Endothelial cell of umbilical vein (primary cell): Measurements from ENCODE around the gene OPRD1. TPM values are rescaled to one million over a fixed set of nuclear protein-coding genes. Genes with fewer than 3 reads are reported as not detected.
A peak's percentile ranks its signal among the peaks of the same experiment; 100 is the strongest.

Experiments
- BruUV-seq: library from RNA; stranded (reverse); fragments of 400-500 nt; replicated peaks from 2 replicates; lab custom pipeline; 2021; lab: Mats Ljungman, UMichigan
- CTCF ChIA-PET: fragments of 300-600, 350-600 bp; sonication (Branson Sonifier 250); formaldehyde crosslinking; loops from one replicate; lab custom pipeline; 2021; ENCODE audit warnings: antibody characterized with exemption, inconsistent platforms; lab: Charles Lee
- POLR2A ChIA-PET: fragments of 300-600, 350-600 bp; sonication (Branson Sonifier 250); formaldehyde crosslinking; loops from one replicate; lab custom pipeline; 2021; ENCODE audit warnings: antibody characterized with exemption, inconsistent platforms; lab: Charles Lee
- DNase-seq: peaks from one replicate; pipeline ENCODE4 v3.0.0-alpha.2; 2011; ENCODE audit warnings: low read depth, low spot score
- FAIRE-seq: peaks from 2 replicates; lab custom pipeline; 2011; peaks lifted over from hg19 to GRCh38; lab: Jason Lieb, UNC
- H2AFZ ChIP-seq: 2 replicates; pipeline ENCODE4 v1.6.0; 2012; ENCODE audit warnings: low read depth, low read length, control low read depth, inconsistent platforms
- H3K27ac ChIP-seq: 2 replicates; pipeline ENCODE4 v1.5.1; 2011; ENCODE audit warnings: low read depth, mild to moderate bottlenecking, control low read depth, low read length, moderate library complexity; ENCODE audit not compliant: insufficient read depth
- H3K27me3 ChIP-seq, 2 experiments: 2 replicates each; pipeline versions ENCODE4 v1.6.0 to v1.6.1; 2011; ENCODE audit warnings: low read length in 2 of 2, mixed read lengths in 1 of 2; ENCODE audit not compliant: control insufficient read depth in 2 of 2, insufficient read depth in 2 of 2
- H3K36me3 ChIP-seq, 2 experiments: 2 replicates in 1 of 2; 3 replicates in 1 of 2; pipeline ENCODE4 v1.5.1; 2011; ENCODE audit warnings: low read length in 2 of 2, mild to moderate bottlenecking in 1 of 2, moderate library complexity in 1 of 2; ENCODE audit not compliant: control insufficient read depth in 2 of 2, insufficient read depth in 2 of 2; ENCODE audit errors: extremely low read depth in 1 of 2
- H3K4me1 ChIP-seq: 3 replicates; pipeline ENCODE4 v1.5.1; 2011; ENCODE audit warnings: mild to moderate bottlenecking, low read length; ENCODE audit not compliant: control insufficient read depth, insufficient read depth; ENCODE audit errors: extremely low read depth
- H3K4me2 ChIP-seq: 2 replicates; pipeline ENCODE4 v1.6.1; 2011; ENCODE audit warnings: low read length, control low read depth, mixed read lengths; ENCODE audit not compliant: insufficient read depth
- H3K4me3 ChIP-seq, 3 experiments: fragments of 200-600 bp in 1 of 3; sonication (generic), shearing (Covaris generic) in 1 of 3; replicated peaks in 1 of 3; 2 replicates each; pipeline ENCODE4 v1.5.1; 2011 to 2016; ENCODE audit warnings: control low read depth in 3 of 3, low read length in 3 of 3, mild to moderate bottlenecking in 2 of 3, inconsistent platforms in 1 of 3, low read depth in 1 of 3, moderate library complexity in 1 of 3; ENCODE audit not compliant: insufficient read depth in 1 of 3
- H3K79me2 ChIP-seq: 2 replicates; pipeline ENCODE4 v1.6.0; 2012; ENCODE audit warnings: low read length, inconsistent platforms; ENCODE audit not compliant: control insufficient read depth, insufficient read depth
- H3K9ac ChIP-seq: replicated peaks from 2 replicates; pipeline ENCODE3; 2011; ENCODE audit warnings: low read length, control low read depth; ENCODE audit not compliant: insufficient read depth; ENCODE audit errors: extremely low read depth
- H3K9me1 ChIP-seq: replicated peaks from 3 replicates; pipeline ENCODE4 v1.6.0; 2011; ENCODE audit warnings: mild to moderate bottlenecking, low read length; ENCODE audit not compliant: control insufficient read depth, insufficient read depth; ENCODE audit errors: extremely low read depth
- H3K9me3 ChIP-seq: replicated peaks from 2 replicates; pipeline ENCODE4 v1.5.1; 2012; ENCODE audit warnings: low read length, inconsistent platforms; ENCODE audit not compliant: control insufficient read depth, insufficient read depth
- H4K20me1 ChIP-seq: replicated peaks from 2 replicates; pipeline ENCODE3; 2011; ENCODE audit warnings: mild to moderate bottlenecking, low read length; ENCODE audit not compliant: control insufficient read depth, insufficient read depth; ENCODE audit errors: extremely low read depth
- FOS ChIP-seq: IDR thresholded peaks from 2 replicates; pipeline ENCODE4 v1.6.1; 2011; ENCODE audit warnings: mild to moderate bottlenecking, low read length, moderate library complexity, borderline replicate concordance; ENCODE audit not compliant: insufficient read depth
- GATA2 ChIP-seq: IDR thresholded peaks from 2 replicates; pipeline ENCODE4 v1.7.0; 2011; ENCODE audit warnings: low read depth, mild to moderate bottlenecking, moderate library complexity, mixed read lengths, low read length; ENCODE audit not compliant: insufficient read length, insufficient read depth
- MAX ChIP-seq: IDR thresholded peaks from 2 replicates; pipeline ENCODE4 v1.6.1; 2011; ENCODE audit not compliant: insufficient read depth, insufficient read length
- POLR2A ChIP-seq: IDR thresholded peaks from 2 replicates; pipeline ENCODE4 v1.6.1; 2012; ENCODE audit warnings: low read depth, mild to moderate bottlenecking, control low read depth, low read length
- POLR2AphosphoS5 ChIP-seq: IDR thresholded peaks from 2 replicates; pipeline ENCODE4 v1.6.1; 2012; ENCODE audit warnings: low read depth, mild to moderate bottlenecking, control low read depth, low read length, moderate library complexity; ENCODE audit not compliant: insufficient read depth
- dilution Hi-C: fragments of 300-500 bp; cut with MboI; formaldehyde crosslinking; loops from one replicate; pipeline ENCODE4 v1.15.0; 2019; ENCODE audit warnings: low sequenced_read_pairs; ENCODE audit not compliant: extremely low pct_ligation_motif_present
- intact Hi-C: fragments of 100-400 bp; cut with micrococcal nuclease; formaldehyde crosslinking; loops from one replicate; pipeline ENCODE4 v1.10.0; 2022
- polyA plus RNA-seq, 4 experiments: library from polyadenylated mRNA; depleted of rRNA in 3 of 4; stranded (reverse) in 3 of 4; unstranded in 1 of 4; fragments of >200 nt; gene quantifications; 2 replicates each; pipeline versions ENCODE4 v1.2.1 to v1.2.3, GENCODE V29; 2011 to 2012; ENCODE audit warnings: missing spikeins in 1 of 4
- total RNA-seq: library from RNA; stranded (reverse); gene quantifications from 2 replicates; pipeline ENCODE4 v1.2.3, GENCODE V29; 2021

OPRD1 gene
- total and polyA plus RNA-seq, 2 donors (not counting 3 experiments of a cell fraction or from before 2014, with no cell fraction given), result not detected

- dilution Hi-C loops (no loop called here), intact Hi-C loops (loop anchor here (1.0 kb wide), 1 partner anchor 11 kb away; no protein-coding TSS in a partner anchor)
- H3K27me3 ChIP-seq, result no peaks in the 10 kb centered on the region
- H3K27ac ChIP-seq, result no peak overlapping the region
- H3K36me3 ChIP-seq, result peaks cover 0 to 2% of the 10 kb centered on the region in 2 experiments
- BruUV-seq, result no TSS peak
- no peak overlapping the region for H3K4me2 ChIP-seq
- DNase-seq (peak; percentile 36), FAIRE-seq (no peak)
- ChIA-PET POLR2A (no interaction called here), CTCF (interaction anchor here (0.5 to 2.1 kb wide), 6 partner anchors 16 to 635 kb away, joined by 3 to 8 read pairs (median 4); no protein-coding TSS in a partner anchor)
- no peak overlapping the region for H2AFZ ChIP-seq
- H3K9me1 ChIP-seq, result no peaks in the 10 kb centered on the region
- no peak overlapping the region for H3K4me3 ChIP-seq
- TF ChIP-seq MAX, result no peak
- no peak for TF ChIP-seq POLR2A
- no peak for TF ChIP-seq GATA2
- no peaks in the 10 kb centered on the region for H3K9me3 ChIP-seq
- no peaks in the 10 kb centered on the region for H4K20me1 ChIP-seq
- no peaks in the 10 kb centered on the region for H3K79me2 ChIP-seq
- H3K4me1 ChIP-seq, result peaks cover 10% of the 10 kb centered on the region
- no peak overlapping the region for H3K9ac ChIP-seq
Observed at GRCh38 chr1:28898405-28898881, 86.5 kb downstream of the OPRD1 start.

- Histone ChIP-seq H3K4me1 (peaks cover 10% of the 10 kb centered on the region), H4K20me1 (no peaks in the 10 kb centered on the region), H3K4me2 (no peak overlapping the region), H3K9me1 (no peaks in the 10 kb centered on the region), H3K27ac (no peak overlapping the region), H3K79me2 (no peaks in the 10 kb centered on the region), H2AFZ (no peak overlapping the region), H3K9me3 (no peaks in the 10 kb centered on the region), H3K9ac (no peak overlapping the region), H3K4me3 (no peak overlapping the region), H3K36me3 (no peaks in the 10 kb centered on the region), H3K27me3 (no peaks in the 10 kb centered on the region)
- intact Hi-C loops, result no loop called here
- CTCF ChIA-PET, result interaction anchor here (1.0 to 2.1 kb wide), 3 partner anchors 22 to 137 kb away, joined by 5 to 8 read pairs (median 5); no protein-coding TSS in a partner anchor
- dilution Hi-C loops, result no loop called here
- DNase-seq (no peak), FAIRE-seq (no peak)
- POLR2A ChIA-PET, result no interaction called here
- no peak for TF ChIP-seq FOS
- no peak for TF ChIP-seq POLR2AphosphoS5
- no TSS peak for BruUV-seq
Observed at GRCh38 chr1:28899267-28899666, 87.3 kb downstream of the OPRD1 start.
